Kidney tubule cell (primary cell): ENCODE results near the gene CUBN.
"Not testable (repeated sequence)": the region's sequence is repeated elsewhere in the genome, so short reads cannot be mapped to it uniquely, and the experiment has no call there.

Experiments
- DNase-seq: peaks from one replicate; pipeline ENCODE4 v3.0.0-alpha.2; 2018; ENCODE audit warnings: low spot score

Gene CUBN

DNA sequence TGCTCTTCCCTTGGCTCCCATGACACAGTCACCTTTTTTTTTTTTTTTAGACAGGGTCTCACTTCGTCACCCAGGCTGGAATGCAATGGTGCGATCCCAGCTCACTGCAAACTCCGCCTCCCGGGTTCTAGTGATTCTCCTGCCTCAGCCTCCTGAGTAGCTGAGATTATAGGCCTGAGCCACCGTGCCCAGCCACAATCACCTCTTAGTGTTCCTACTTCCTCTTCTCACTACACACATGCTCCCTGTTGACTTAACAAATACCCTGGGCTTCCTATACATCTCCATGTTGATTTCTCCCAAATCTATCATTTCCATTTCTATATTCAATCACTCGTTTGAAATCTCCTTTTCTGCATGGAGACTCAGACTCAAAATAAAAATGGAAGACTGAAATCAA is 91.7 kb downstream of the CUBN start:
- no peak for DNase-seq

DNA sequence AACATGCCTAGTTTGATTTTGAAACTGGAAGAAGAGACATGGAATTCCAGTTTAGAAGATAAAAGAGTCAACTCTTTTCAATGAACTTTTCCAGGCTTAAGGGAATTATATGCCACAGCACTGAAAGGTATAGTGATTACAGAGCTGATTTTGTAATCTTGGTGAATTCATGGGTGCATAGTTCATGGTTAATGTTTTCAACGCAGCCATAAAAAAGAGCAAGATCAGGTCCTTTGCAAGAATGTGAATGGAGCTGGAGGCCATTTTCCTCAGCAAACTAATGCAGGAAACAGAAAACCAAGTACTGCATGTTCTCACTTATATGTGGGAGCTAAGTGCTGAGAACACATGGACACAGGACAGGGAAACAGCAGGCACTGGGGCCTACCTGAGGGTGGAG is 94.2 kb downstream of the CUBN start:
- DNase-seq: no peak

DNA sequence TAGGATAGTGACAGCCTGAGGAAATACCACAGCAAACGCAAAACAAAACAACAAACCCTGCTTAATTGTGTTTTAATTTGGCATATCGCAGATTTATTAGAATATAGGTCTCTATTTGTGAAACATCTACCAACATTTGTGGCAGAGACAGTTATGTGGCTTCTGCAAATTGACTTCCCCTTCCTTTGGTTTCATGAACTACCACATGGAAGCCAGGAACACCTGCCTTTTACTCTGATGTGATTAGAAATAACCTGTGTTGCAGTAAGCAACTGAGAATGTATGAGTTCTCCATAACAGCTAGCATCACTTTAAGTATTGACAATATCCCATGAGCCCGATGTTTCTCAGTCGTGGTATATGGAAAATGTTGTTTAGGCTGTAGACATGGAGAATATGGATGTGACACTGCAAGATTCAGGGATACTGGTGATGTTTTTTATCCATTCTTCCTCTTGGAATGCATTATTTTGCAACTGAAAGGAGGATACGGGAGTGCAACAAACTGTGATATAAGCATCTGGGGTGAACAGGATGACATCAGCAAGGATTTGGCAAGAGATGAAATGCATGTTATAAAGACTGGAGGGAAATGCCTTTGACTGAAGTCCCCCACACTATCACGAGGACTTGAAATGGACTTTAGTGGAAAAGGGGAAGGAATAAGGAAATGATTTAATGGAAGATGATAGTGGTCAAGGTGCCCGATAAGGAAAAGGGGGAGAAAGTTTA is 95.9 kb downstream of the CUBN start:
- DNase-seq: no peak

DNA sequence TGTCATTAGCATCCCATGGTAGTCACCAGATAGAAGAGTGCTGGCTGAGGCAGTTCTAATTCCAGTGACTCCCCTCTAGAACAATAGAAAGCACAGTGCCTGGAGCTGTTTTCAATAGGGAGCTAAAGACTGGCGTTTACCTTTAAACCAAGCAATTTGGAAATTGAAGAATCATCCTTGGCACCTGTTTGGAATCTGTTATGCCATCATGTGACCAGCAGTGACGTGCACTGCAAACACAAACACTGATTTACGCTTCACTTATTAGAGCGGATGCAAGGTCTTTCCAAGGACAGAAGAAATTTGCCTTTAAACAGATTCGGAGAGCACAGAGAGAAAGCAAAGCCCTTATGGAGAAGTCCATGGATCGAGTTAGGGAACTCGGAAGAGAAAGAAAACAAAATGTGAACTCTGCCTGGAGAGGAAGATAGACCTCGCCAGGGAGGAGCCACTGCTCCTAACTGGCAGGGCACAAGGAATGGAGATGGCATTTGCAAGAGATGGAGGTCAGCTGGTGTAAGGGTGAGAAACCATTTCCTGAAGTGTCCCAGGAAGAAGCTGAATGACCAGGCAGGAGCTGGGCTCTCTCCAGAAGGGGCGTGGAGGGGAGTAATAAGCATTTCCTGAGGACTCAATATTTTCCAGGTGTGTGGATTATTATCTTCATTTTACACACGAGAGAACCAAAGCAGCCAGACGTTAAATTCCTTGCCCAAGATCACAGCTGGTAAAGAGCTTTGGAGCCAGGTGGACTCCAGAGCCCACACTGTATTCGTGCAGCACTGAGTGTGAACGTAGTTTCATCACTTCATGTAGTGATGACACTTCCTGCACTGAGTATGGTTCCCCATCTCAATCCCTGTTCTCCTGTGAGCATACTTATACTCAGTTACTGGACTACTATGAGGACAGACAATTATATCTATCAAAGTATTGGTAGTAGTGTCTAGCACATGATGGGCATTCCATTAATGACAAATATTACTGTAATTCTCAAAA is 97.7 kb downstream of the CUBN start:
- no peak for DNase-seq

DNA sequence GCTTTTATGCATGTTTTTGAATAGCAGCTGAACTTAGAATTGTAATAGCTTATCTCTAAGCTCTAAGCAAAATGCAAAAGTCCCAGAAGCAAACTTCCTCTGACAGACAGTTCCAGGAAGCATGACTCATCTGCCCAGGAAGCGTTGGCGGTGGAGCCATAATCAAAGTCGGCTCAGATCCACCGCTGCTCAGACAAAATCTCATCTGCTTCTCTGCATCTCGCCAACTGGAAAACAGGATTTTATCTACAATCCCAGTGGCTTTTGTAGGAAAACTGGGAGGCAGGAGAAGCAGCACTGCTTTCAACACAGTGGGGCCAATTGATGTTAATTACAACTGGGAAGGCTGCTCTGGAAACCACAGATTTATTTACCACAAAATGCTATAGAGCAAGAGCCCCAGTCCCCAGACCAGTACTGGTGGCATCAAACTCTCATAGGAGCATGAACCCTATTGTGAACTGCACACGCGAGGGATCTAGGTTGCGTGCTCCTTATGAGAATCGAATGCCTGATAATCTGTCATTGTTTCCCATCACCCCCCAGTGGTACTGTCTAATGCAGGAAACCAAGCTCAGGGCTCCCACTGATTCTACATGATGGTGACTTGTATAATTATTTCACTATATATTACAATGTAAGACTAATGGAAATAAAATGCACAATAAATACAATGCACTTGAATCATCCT is 99.9 kb downstream of the CUBN start:
- peak; percentile 58 for DNase-seq

DNA sequence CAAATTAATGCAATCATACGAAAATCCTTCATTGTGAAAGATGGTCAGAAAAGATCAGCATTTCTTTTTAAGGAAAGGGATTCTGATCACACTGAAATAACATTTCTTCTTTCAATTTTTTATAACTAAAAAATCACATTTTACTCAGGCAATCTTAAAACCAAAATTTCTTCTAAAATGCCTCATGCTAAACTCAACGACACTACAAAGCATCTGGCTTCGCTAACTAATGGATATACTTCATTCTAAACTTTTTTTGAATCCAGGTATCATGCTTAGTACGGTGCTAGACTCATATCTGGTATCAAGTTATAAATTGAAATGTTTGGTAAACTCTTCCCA is 100.4 kb downstream of the CUBN start:
- DNase-seq: no peak

DNA sequence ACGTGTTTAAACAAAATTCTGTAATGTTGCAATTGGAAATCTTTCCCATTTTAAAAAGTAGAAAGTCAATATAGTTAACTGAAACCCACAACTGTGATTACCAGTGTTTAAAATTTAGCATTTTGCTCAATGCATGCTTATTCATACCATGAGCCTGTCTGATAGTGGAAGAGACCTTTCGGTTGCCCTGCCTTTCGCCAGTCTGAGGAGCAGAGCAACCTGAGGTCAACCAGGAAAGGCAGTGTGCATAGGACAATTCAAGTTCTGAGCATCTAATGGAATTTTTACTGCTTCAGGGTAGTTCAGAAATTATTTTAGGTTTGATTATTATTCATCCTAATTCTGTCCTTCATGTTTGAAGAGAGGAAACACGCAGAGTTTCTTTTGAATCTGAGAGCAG is 100.8 kb downstream of the CUBN start:
- DNase-seq: no peak

DNA sequence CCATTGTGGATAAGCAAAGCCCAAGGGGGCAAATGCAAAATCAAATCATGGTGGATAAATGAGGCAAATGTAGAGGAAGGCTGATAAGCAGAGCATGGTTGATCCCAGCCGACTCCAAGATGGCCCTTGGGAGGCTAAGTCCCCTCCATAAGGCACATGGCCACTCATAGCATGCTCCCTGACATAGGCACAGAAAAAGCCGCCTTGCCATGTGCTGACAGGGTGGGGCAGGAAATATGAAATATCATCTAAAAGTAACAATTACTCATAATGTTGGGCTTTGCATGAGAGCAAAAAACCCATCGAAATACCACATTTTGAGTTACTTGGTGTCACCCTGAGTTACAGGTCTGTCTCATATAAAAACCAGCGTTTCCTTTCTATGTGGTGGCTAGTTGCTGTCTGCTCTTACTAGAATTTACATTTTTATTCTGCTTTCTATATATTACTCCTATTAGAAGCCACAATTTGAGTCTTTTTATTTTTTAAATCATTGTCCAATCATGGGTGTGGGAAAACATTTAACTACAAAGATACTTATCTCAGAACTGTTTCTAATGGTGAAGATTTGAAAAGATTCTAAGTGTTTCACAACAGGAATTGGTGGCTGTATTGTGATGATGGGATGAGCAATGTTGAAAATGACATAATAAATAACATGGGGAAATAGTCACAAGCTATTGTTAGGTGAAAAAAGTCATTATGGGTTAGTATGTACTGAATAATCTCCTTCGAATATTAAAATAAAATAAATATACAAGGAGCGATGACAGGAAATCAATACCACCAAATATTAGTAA is 102.7 kb downstream of the CUBN start:
- DNase-seq: no peak

DNA sequence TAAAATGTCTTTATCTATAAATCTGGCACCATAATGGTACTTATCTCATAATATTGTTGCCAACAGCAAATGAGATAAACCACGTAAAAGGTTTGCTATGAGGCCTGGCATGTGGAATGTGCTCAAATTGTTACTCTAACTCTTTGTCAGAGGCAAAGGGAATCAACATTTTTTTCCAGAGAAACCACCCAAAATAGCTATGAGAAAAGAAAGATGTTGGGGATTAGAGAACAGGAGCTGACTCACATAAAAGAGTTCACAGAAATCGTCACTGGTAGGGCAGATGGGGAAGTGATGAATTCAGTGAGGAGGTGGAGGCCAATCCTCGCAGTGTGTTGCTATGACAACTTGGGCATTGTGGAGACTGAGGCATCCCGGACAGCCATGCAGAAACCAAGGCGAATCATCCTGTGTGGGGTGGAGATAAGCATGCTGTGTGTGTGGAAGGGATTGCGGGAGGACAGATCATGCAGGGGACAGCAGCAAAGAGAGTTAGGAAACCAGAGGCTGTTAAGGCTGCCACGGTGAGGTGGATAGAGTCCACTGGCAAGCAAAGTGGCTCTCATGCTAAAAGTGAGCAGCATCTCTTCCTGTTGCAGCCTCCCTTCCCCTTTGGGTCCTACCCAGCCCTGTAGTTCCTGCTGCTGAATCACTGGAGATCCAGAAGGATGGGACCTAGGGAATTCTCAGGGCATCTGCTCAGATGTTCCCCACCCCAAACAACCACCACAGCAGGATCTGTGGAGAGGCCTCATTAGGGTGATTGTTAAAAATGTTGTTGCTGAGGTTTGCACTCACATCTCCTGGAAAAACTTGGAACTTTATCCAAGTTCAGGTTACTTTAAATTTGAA is 103.9 kb downstream of the CUBN start:
- peak; percentile 95 for DNase-seq

DNA sequence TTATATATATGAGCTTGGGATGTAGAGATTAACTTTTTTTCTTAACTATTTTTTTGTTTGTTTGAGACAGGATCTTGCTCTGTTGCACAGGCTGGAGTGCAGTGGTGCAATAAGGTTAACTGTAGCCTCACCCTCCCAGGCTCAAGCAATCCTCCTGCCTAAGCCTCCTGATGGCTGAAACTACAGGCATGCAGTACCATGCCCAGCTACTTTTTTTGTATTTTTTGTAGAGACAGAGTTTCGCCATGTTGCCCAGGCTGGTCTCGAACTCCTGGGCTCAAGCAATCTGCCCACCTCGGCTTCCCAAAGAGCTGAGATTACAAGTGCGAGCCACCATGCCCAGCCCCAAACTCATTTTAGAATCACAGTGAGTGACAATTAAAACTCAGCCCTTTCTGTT is 105.2 kb downstream of the CUBN start:
- DNase-seq: no peak

DNA sequence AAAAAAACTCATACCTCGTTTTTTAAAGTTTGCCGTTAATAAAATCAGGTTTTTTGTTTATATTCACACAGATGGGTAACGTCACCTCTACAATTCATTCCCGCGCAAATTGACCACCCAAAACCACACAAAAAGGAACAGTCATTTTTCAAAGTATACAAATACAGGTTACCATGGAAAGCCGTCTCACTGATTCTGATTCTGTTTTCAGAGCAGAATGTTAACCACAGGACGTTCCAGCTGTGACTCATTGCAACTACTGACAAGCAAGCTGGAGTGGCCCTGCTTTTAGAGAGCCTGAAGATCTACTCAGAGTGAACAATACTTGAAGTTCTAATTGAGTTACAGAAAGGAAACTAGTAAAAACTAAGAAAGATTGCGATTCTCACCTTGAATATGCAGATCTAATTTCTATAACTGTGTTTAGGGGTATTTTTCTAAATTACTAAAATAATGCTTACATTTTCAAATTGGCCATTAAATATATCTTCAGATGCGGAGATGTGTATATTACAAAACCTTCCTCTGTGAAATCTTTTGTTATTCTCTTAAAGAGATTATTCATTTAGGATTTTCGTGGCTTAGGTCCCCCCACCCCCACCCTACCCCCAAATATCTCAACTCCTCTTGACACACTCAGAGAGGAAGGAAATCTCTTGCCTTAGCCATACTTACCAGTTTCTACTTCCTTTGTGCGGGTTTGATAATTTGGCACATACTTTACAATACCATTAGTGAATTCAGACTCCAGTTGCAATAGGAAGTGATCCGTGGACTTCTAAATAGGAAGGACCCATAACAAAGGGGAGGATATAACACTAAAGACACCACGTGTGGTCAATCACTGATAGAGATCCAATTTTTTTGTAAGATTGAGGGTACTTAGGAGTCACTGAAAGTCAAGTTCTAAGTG is 106.0 kb downstream of the CUBN start:
- peak; percentile 97 for DNase-seq

DNA sequence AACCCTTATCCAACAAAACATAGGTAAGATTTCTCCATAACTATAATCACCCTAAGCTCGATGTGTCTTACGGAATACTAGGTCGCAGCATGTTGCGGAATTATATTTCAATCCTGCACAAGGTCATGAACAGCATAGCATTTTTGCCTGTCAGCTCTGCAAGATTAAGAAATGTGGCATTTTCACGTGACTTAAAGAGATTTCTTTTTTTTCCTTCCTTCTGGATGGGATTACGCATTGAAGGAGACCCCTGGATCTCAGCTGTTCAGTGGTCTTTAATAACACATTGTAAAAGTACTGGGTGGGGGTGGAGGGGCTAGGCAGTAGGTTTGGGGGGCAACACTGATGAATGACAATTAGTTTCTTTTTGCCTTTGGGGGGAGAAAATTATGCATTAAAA is 106.7 kb downstream of the CUBN start:
- no peak for DNase-seq

DNA sequence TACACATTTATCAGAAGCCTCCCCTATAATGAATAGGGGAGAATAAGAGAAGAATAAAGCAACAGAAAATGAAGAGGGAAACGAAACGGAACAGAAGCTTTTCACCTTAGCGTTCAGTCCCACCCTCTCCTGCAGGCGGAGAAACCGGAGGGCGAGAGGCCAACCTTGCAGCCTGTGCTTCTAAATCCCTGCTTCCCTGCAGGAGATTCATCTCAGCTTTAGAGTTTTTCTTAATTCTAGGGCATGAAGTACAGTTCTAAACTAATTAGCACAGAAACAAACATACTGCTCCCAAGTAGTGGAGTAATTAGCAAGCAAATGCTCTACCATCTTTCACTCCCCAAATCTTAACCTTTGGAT is 107.2 kb downstream of the CUBN start:
- no peak for DNase-seq

DNA sequence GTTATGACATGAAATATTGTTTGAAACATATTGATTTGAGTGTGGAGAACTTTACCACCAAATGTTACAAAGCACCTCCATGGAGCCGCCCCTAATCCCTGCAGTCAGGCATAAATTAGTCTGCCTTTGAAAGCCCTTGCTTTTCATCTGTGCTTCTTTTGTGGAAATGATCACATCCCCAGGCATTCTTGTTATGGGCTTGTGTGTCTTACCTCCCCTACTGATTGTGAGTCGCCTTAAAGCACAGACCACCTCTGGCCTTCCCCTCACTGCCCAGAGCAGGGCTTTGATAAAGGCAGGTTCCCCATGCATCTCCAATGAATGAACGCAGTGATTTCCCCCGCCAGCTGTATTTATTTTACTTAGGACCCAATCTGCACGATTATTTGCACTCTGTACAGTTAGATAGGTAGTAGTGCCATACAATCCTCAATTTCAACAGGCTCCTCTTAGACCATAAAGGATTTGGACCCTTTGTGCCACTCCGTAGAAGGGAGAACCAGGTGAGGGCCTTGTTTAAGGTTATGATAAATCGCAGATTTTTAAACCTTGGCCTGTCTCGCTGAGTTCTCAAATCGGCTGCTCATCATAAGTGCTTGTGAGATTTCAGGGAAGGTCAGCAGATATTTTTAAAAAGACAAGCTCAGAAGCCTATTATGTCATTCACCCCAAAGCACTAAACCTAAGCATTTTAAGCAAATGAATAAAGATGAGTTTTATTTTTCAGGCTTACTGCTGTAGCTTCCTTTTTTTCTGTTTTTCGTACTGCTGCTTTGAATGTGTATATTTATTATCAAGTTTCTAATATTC is 107.8 kb downstream of the CUBN start:
- no peak for DNase-seq

DNA sequence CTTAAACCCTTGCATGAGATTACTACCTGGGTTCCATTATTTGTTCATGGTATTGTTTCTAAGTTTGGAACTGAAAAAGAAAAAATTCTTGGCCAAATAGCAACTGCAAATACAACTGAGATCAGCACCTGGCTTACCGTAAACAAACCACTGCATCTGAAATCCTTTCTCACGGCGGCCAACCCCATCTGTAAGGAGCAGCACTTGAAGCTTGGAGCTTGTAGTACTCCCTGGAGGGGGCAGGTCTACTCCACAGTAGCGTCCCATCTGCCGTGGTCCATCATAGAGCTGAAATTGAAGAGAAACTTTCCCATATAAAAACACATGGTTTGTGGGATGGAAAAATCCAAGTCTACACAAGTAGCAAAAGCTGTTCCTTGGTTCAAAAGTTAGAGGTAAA is 109.9 kb downstream of the CUBN start:
- no peak for DNase-seq

DNA sequence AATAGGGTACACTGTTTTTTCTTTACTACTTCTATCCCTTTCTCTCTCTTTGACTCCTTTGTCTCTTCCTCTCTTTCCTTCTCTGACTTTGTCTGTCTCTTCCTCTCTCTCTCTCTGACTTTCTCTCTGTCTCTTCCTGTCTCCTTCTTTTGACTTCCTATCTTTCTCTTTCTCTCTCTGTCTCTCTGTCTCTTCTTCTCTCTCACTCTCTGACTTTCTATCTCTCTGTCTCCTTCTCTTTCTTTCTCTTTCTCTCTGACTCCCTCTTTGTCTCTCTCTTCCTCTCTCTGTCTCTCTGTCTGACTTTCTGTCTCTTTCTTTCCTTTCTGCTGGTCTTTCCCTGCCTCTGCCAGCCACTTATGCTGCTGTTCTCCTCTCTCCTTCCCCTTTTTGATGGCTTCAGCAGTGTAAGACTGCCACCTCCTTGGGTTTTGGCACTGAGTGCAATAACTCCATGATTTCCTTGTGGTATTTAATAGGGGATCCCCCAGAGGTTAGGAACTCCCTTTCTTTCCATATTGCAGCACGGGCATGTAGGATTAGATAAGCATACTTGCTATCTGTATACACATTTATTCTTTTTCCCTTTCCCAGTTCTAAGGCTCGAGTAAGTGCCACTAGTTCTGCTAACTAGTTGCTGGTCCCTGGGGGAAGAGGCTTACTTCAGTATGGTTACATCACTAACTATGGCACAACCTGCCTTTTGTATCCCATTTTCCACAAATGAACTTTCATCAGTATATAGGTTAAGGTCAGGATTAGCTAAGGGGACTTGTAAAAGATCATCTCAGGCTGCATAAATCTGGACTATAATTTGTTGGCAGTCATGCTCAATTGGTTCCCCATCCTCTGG is 116.3 kb downstream of the CUBN start:
- DNase-seq: not testable (repeated sequence)

DNA sequence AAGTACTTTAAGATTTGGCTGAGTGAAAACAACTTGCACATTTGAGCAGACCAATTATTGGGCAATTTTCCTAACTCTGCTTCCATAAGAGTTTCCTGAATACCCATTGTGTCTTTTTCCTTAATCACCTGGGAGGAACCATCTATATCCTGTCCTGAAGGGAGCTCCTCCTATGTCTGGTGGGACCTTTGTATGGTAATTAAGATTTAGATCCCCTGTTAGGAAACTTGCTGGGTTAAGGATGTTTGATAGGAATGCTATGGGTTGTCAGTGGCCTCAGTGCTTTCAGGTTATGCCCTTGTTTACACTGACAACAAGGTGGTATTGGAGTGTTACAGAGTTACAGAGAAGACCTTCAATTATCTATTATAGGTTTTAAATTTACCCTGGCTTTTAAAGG is 116.9 kb downstream of the CUBN start:
- DNase-seq: not testable (repeated sequence)
